HG03354 (cell line): ENCODE results near the gene OAS2.
"Not testable (repeated sequence)": the region's sequence is repeated elsewhere in the genome, so short reads cannot be mapped to it uniquely, and the experiment has no call there.

ENCODE experiments used
- ATAC-seq: cut with Tn5 transposase; IDR thresholded peaks from one replicate; pipeline ENCODE4 v1.9.1; 2021; ENCODE audit warnings: mild to moderate bottlenecking; ENCODE audit not compliant: unreplicated experiment, poor library complexity, severe bottlenecking

OAS2 gene

GRCh38 chr12:112947314-112947713 lies 31.0 kb upstream of the OAS2 start:
- no peak for ATAC-seq

DNA sequence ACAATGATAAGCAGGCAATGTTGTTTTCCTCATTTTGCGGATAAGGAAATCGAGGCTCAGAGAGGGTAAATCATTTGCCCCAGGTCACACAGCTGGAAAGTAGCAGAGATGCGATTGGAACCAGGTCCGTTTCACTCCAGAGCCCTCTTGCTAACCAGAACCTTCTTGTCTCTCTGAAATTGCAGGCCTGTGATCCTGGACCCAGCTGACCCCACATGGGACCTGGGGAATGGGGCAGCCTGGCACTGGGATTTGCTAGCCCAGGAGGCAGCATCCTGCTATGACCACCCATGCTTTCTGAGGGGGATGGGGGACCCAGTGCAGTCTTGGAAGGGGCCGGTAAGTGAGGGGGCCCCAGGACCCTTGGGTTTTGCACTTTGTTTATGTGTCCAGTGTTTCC lies 30.6 kb upstream of the OAS2 start:
- ATAC-seq, result no peak

- ATAC-seq, result no peak
Measured at GRCh38 chr12:112948806-112949205, 29.5 kb upstream of the OAS2 start.

DNA sequence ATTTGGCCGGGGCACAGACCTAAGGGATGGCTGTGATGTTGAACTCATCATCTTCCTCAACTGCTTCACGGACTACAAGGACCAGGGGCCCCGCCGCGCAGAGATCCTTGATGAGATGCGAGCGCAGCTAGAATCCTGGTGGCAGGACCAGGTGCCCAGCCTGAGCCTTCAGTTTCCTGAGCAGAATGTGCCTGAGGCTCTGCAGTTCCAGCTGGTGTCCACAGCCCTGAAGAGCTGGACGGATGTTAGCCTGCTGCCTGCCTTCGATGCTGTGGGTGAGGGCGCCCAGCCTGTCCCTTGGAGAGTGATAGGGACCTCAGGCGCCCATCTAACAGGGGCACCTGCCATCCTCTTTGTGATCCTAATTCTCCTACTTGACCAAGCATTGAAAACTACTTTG lies 27.6 kb upstream of the OAS2 start:
- ATAC-seq, result no peak

DNA sequence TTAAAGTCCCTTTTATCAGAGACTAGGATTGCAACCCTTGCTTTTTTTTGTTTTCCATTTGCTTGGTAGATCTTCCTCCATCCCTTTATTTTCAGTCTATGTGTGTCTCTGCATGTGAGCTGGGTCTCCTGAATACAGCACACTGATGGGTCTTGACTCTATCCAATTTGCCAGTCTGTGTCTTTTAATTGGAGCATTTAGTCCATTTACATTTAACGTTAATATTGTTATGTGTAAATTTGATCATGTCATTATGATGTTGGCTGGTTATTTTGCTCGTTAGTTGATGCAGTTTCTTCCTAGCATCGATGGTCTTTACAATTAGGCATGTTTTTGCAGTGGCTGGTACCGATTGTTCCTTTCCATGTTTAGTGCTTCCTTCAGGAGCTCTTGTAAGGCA lies 21.2 kb upstream of the OAS2 start:
- ATAC-seq, result not testable (repeated sequence)

DNA sequence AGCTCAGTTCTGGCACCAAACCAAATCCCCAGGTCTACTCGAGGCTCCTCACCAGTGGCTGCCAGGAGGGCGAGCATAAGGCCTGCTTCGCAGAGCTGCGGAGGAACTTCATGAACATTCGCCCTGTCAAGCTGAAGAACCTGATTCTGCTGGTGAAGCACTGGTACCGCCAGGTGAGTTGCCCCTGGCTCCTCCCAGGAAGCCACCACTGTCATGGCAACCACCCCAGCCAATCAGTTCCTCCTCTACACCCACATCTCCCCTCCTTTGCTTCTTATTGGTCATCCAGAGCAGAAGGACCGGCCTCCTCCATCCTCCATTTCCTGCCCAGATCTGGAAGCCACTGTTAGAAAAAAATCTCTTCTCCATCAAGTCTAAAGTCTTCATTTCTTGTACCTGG lies 17.2 kb upstream of the OAS2 start:
- no peak for ATAC-seq

- ATAC-seq, result no peak
Measured at GRCh38 chr12:112961536-112961935, 16.8 kb upstream of the OAS2 start.

DNA sequence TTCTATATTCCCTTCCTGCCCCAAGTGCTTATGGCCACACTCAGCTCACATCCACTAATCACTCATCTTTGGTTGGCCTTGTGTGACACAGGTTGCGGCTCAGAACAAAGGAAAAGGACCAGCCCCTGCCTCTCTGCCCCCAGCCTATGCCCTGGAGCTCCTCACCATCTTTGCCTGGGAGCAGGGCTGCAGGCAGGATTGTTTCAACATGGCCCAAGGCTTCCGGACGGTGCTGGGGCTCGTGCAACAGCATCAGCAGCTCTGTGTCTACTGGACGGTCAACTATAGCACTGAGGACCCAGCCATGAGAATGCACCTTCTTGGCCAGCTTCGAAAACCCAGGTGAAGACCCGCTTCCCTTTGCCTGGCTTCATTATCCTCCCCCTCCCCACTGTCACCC lies 15.8 kb upstream of the OAS2 start:
- ATAC-seq, result no peak

DNA sequence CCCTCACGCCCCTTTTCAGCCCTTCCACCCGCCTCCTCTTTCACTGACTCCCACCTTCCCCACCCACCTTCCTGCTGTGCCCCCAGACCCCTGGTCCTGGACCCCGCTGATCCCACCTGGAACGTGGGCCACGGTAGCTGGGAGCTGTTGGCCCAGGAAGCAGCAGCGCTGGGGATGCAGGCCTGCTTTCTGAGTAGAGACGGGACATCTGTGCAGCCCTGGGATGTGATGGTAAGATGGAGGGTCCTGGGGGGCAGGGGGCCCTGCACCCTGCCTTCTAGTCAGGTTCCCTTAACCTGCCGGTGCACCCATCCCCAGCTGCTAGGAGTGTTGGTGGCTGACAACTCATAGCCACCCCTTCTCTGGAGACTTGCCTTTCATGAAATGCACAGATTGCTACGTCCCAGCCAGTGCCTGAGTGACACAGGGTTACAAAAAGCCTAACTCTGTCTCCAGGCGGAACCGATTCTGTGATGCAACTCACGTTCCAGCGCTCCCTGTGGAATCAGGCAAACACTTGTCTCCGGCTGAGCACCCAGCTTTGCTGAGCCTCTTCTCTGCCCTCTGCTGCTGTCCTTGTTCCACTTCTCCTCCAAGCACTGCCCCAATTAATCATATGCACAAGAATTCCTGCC lies 15.0 kb upstream of the OAS2 start:
- no peak for ATAC-seq

DNA sequence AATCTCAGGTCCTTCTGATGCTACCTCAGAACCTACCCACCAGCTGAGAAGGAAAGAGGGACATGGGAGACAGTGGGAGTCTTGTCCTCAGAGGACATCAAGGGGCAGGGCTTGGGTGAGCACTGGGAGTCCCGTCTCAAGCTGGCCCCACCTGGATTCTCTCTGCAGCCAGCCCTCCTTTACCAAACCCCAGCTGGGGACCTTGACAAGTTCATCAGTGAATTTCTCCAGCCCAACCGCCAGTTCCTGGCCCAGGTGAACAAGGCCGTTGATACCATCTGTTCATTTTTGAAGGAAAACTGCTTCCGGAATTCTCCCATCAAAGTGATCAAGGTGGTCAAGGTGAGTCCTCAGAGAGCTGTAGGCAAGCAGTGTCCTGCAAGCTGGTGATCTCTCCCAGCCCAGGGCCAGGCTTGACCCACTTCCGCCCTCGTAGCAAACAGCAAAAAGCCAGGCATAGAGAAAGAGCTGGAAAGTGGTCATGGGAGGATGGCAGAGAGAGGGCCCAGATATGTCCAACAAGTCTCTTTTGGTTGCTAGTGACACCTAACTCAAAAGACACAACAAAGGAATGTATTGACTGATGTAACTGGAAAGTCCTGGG lies 14.2 kb upstream of the OAS2 start:
- no peak for ATAC-seq

GRCh38 chr12:112964915-112965314 lies 13.4 kb upstream of the OAS2 start:
- no peak for ATAC-seq

- no peak for ATAC-seq
Measured at GRCh38 chr12:112965643-112966042, 12.7 kb upstream of the OAS2 start.

DNA sequence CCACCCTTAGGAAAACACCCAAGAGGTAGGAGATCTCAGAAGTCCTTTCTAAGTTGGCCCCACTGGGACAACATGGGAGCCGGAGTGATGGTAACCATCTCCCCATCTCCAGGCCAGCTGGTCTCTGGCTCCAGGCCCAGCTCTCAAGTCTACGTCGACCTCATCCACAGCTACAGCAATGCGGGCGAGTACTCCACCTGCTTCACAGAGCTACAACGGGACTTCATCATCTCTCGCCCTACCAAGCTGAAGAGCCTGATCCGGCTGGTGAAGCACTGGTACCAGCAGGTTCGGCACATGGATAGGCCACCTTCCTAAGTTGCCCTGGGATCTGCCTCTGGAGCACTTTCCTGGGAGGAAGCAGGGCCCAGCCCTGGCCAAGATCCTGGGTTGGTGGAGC lies 11.0 kb upstream of the OAS2 start:
- no peak for ATAC-seq

- ATAC-seq, result no peak
Measured at GRCh38 chr12:112967858-112968257, 10.5 kb upstream of the OAS2 start.

- ATAC-seq, result no peak
Measured at GRCh38 chr12:112969547-112970306, 8.6 kb upstream of the OAS2 start.

- ATAC-seq, result no peak
Measured at GRCh38 chr12:112970391-112970790, 7.9 kb upstream of the OAS2 start.

- ATAC-seq, result no peak
Measured at GRCh38 chr12:112971248-112971647, 7.1 kb upstream of the OAS2 start.

- no peak for ATAC-seq
Measured at GRCh38 chr12:112973011-112973735, 5.1 kb upstream of the OAS2 start.

DNA sequence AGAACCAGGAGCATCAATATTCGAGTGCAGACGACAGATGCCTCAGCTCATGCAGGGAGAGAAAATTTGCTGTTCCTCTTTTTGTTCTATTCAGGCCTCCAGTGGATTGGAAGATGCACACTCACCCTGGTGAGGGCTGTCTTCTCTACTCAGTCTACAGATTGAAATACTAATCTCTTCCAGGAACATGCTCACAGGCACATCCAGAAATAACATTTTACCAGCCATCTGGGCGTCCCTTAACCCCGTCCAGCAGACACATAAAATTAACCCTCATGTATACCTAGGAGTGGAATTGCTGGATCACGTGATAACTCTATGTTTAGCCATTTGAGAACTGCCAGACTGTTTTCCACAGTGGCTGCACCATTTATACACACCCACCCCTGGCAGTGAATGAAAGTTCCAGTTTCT lies 4.5 kb upstream of the OAS2 start:
- no peak for ATAC-seq

DNA sequence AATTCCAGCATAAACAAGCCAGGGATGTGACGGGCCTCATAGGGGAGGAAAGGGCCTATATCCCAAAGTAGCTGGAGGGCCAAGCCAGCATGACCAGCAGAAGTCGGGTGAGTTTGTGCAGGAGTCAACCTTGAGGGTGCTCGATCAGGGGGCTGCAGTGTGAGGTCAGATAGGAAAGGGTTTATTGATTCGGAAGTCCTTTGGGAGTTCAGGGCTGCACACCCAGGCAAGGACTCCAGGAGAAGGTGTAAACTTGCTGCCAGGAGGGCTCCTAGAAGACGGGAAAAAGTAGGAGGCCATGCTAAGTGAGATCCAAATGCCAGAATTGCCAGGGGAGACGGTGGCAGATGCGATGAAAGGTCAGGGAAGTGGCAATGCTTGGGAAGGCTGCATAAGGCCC lies 3.4 kb upstream of the OAS2 start:
- no peak for ATAC-seq

- no peak for ATAC-seq
Measured at GRCh38 chr12:112977139-112977538, 1.2 kb upstream of the OAS2 start.
